ENCODE results near the gene SLC31A1. TPM values are rescaled to one million over a fixed set of nuclear protein-coding genes. Genes with fewer than 3 reads are reported as not detected.

SLC31A1 gene
- total RNA-seq (2014; rRNA removed; shearing (Covaris generic)) (32.1 and 33.3 TPM in 2 replicates), polyA plus RNA-seq (2016; fragmentation: Nextera tagmentation; extraction: Ambion mirVana) (14.5 and 15.0 TPM in 2 replicates)
- long read RNA-seq, full-length matches to known transcripts, result 31 of 33 reads
- long read RNA-seq, partial matches to known transcripts, result 1 of 33 reads
- long read RNA-seq, other reads (novel, unspliced or antisense), result 1 of 33 reads

DNA sequence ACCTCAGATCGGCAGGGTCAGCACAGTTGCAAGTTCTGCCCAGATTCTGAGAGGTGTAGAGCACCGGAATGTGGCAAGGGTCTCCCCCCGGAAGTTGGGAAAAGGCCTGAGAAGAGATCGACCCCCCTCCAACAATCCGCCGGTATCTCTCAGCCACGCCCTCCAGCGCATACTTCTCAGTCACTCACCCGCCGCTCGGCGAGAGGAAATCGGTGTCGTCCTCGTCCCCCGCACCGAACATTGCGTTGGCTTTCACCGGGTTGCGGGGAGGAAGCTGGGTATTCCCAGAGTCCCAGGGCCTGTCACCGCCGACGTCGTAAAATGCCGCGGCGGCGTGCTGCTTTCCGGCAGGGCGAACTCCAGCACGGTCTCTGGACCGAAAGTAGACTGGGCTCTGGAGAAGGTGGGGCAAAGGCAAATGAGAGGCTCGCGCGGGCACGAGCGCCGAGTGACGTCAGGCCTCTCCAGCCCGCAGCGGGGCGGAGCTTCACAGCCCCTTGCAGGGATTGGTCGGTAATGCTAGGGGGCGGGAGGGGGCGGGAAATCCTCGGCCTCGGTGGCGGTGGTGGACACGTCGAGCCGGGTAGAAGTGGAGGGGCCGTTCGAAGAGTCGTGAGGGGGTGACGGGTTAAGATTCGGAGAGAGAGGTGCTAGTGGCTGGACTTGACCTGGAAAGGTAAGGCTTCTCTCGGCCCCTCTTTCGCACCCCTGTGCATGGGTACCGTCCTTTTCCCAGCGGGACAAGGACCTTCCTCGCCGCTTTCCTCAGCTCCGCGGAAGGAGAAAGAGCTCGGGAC lies at the start of gene SLC31A1, which contains the start of gene FKBP15:
Gene SLC31A1, plus strand, starts transcription at position 542 of the 797 bp plus-strand sequence. CDS start 34,605 bp downstream, outside the sequence.
Gene FKBP15, minus strand, starts transcription at position 275 of the 797 bp plus-strand sequence. Its CDS starts 34 bp downstream, at position 241.
- TF ChIP-seq EZH2 (IDR thresholded peaks at IDR 0.05; ENCODE audit: low read depth, unreplicated experiment) (no peak), POLR2AphosphoS5 (IDR thresholded peaks at IDR 0.05; ENCODE audit: low read depth) (peak; percentile 77), STAT1 (IDR thresholded peaks at IDR 0.05; ENCODE audit: unreplicated experiment) (no peak), EZH2phosphoT487 (IDR thresholded peaks at IDR 0.05; ENCODE audit: unreplicated experiment) (no peak), ZNF114 (CRISPR knock-in tag; IDR thresholded peaks at IDR 0.05) (no peak), JUNB (IDR thresholded peaks at IDR 0.05; ENCODE audit: unreplicated experiment) (no peak), CREB1 (CRISPR knock-in tag; IDR thresholded peaks at IDR 0.05; ENCODE audit: low read depth) (peak; percentile 86), NANOG (IDR thresholded peaks at IDR 0.05; ENCODE audit: borderline replicate concordance) (no peak)
- TF ChIP-seq, protein P1, sequence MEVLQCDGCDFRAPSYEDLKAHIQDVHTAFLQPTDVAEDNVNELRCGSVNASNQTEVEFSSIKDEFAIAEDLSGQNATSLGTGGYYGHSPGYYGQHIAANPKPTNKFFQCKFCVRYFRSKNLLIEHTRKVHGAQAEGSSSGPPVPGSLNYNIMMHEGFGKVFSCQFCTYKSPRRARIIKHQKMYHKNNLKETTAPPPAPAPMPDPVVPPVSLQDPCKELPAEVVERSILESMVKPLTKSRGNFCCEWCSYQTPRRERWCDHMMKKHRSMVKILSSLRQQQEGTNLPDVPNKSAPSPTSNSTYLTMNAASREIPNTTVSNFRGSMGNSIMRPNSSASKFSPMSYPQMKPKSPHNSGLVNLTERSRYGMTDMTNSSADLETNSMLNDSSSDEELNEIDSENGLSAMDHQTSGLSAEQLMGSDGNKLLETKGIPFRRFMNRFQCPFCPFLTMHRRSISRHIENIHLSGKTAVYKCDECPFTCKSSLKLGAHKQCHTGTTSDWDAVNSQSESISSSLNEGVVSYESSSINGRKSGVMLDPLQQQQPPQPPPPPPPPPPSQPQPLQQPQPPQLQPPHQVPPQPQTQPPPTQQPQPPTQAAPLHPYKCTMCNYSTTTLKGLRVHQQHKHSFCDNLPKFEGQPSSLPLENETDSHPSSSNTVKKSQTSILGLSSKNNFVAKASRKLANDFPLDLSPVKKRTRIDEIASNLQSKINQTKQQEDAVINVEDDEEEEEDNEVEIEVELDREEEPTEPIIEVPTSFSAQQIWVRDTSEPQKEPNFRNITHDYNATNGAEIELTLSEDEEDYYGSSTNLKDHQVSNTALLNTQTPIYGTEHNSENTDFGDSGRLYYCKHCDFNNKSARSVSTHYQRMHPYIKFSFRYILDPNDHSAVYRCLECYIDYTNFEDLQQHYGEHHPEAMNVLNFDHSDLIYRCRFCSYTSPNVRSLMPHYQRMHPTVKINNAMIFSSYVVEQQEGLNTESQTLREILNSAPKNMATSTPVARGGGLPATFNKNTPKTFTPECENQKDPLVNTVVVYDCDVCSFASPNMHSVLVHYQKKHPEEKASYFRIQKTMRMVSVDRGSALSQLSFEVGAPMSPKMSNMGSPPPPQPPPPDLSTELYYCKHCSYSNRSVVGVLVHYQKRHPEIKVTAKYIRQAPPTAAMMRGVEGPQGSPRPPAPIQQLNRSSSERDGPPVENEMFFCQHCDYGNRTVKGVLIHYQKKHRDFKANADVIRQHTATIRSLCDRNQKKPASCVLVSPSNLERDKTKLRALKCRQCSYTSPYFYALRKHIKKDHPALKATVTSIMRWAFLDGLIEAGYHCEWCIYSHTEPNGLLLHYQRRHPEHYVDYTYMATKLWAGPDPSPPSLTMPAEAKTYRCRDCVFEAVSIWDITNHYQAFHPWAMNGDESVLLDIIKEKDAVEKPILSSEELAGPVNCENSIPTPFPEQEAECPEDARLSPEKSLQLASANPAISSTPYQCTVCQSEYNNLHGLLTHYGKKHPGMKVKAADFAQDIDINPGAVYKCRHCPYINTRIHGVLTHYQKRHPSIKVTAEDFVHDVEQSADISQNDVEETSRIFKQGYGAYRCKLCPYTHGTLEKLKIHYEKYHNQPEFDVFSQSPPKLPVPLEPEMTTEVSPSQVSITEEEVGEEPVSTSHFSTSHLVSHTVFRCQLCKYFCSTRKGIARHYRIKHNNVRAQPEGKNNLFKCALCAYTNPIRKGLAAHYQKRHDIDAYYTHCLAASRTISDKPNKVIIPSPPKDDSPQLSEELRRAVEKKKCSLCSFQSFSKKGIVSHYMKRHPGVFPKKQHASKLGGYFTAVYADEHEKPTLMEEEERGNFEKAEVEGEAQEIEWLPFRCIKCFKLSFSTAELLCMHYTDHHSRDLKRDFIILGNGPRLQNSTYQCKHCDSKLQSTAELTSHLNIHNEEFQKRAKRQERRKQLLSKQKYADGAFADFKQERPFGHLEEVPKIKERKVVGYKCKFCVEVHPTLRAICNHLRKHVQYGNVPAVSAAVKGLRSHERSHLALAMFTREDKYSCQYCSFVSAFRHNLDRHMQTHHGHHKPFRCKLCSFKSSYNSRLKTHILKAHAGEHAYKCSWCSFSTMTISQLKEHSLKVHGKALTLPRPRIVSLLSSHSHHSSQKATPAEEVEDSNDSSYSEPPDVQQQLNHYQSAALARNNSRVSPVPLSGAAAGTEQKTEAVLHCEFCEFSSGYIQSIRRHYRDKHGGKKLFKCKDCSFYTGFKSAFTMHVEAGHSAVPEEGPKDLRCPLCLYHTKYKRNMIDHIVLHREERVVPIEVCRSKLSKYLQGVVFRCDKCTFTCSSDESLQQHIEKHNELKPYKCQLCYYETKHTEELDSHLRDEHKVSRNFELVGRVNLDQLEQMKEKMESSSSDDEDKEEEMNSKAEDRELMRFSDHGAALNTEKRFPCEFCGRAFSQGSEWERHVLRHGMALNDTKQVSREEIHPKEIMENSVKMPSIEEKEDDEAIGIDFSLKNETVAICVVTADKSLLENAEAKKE (CRISPR knock-in tag; IDR thresholded peaks at IDR 0.05), result no peak
- TF ChIP-seq, protein P2, sequence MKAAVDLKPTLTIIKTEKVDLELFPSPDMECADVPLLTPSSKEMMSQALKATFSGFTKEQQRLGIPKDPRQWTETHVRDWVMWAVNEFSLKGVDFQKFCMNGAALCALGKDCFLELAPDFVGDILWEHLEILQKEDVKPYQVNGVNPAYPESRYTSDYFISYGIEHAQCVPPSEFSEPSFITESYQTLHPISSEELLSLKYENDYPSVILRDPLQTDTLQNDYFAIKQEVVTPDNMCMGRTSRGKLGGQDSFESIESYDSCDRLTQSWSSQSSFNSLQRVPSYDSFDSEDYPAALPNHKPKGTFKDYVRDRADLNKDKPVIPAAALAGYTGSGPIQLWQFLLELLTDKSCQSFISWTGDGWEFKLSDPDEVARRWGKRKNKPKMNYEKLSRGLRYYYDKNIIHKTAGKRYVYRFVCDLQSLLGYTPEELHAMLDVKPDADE (IDR thresholded peaks at IDR 0.05), result peak; percentile 40; the same call in 1 of the 2 replicates
- TF ChIP-seq, protein P3, sequence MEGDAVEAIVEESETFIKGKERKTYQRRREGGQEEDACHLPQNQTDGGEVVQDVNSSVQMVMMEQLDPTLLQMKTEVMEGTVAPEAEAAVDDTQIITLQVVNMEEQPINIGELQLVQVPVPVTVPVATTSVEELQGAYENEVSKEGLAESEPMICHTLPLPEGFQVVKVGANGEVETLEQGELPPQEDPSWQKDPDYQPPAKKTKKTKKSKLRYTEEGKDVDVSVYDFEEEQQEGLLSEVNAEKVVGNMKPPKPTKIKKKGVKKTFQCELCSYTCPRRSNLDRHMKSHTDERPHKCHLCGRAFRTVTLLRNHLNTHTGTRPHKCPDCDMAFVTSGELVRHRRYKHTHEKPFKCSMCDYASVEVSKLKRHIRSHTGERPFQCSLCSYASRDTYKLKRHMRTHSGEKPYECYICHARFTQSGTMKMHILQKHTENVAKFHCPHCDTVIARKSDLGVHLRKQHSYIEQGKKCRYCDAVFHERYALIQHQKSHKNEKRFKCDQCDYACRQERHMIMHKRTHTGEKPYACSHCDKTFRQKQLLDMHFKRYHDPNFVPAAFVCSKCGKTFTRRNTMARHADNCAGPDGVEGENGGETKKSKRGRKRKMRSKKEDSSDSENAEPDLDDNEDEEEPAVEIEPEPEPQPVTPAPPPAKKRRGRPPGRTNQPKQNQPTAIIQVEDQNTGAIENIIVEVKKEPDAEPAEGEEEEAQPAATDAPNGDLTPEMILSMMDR (conservative IDR thresholded peaks at IDR 0.05; ENCODE audit: low read depth in 2 of 2), result no peak
- TF ChIP-seq, protein P4, sequence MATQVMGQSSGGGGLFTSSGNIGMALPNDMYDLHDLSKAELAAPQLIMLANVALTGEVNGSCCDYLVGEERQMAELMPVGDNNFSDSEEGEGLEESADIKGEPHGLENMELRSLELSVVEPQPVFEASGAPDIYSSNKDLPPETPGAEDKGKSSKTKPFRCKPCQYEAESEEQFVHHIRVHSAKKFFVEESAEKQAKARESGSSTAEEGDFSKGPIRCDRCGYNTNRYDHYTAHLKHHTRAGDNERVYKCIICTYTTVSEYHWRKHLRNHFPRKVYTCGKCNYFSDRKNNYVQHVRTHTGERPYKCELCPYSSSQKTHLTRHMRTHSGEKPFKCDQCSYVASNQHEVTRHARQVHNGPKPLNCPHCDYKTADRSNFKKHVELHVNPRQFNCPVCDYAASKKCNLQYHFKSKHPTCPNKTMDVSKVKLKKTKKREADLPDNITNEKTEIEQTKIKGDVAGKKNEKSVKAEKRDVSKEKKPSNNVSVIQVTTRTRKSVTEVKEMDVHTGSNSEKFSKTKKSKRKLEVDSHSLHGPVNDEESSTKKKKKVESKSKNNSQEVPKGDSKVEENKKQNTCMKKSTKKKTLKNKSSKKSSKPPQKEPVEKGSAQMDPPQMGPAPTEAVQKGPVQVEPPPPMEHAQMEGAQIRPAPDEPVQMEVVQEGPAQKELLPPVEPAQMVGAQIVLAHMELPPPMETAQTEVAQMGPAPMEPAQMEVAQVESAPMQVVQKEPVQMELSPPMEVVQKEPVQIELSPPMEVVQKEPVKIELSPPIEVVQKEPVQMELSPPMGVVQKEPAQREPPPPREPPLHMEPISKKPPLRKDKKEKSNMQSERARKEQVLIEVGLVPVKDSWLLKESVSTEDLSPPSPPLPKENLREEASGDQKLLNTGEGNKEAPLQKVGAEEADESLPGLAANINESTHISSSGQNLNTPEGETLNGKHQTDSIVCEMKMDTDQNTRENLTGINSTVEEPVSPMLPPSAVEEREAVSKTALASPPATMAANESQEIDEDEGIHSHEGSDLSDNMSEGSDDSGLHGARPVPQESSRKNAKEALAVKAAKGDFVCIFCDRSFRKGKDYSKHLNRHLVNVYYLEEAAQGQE (IDR thresholded peaks at IDR 0.05; ENCODE audit: unreplicated experiment), result no peak
- H3K27me3 Mint-ChIP-seq (ENCODE audit: insufficient read depth, low read depth, poor library complexity), result peaks cover 9% of the 10 kb centered on the region
- Histone ChIP-seq H3K4me2 (peak within 1 kb of the TSS; percentile 99), H3K79me2 (replicated peaks; ENCODE audit: insufficient read depth) (peaks cover 55% of the 10 kb centered on the region), H3K27ac (ENCODE audit: low read depth) (peak within 1 kb of the TSS; percentile 90), H3K4me1 (ENCODE audit: insufficient read depth) (peaks cover 9% of the 10 kb centered on the region; the same call in 1 of the 2 replicates), H3K27me3 (ENCODE audit: insufficient read depth) (no peaks in the 10 kb centered on the region), H3K4me3 (peak within 1 kb of the TSS; percentile 97), H4K20me1 (replicated peaks; ENCODE audit: insufficient read depth) (no peaks in the 10 kb centered on the region), H2AFZ (peak within 1 kb of the TSS; percentile 96), H3F3A (replicated peaks; ENCODE audit: low read depth) (no peaks in the 10 kb centered on the region), H3K9me2 (ENCODE audit: insufficient read depth) (no peaks in the 10 kb centered on the region), H3K36me3 (ENCODE audit: insufficient read depth) (no peaks in the 10 kb centered on the region)
- H3K4me1 Mint-ChIP-seq, result peaks cover 15% of the 10 kb centered on the region
- peak; percentile 88 for ATAC-seq
- H3K36me3 Mint-ChIP-seq (ENCODE audit: low read depth), result no peaks in the 10 kb centered on the region; the same call in 2 of the 3 replicates
- H3K9me3 Mint-ChIP-seq, result no peaks in the 10 kb centered on the region
- peak within 1 kb of the TSS; percentile 98 for H3K4me3 Mint-ChIP-seq
- DNase-seq (ENCODE audit: low spot score), result peak; percentile 98
- peak within 1 kb of the TSS; percentile 95 for H3K27ac Mint-ChIP-seq

Data from GM23338 (cell line).